Stimulated activated naive CD8-positive, alpha-beta T cell treated with anti-CD3 and anti-CD28 coated beads, Interleukin-15, Interleukin-2, amounts not matched to agents 100 ng/mL and 50 ng/mL, for 24 hours (primary cell): ENCODE data around the gene CMKLR1.

Experiments
- H3K27ac Mint-ChIP-seq: one replicate; pipeline ENCODE4 v1.8.0; 2021; ENCODE audit warnings: mild to moderate bottlenecking, mixed read lengths
- H3K27me3 Mint-ChIP-seq: one replicate; pipeline ENCODE4 v1.8.0; 2021; ENCODE audit warnings: mixed read lengths
- H3K36me3 Mint-ChIP-seq: one replicate; pipeline ENCODE4 v1.8.0; 2021; ENCODE audit warnings: low read depth, mixed read lengths
- H3K4me1 Mint-ChIP-seq: one replicate; pipeline ENCODE4 v1.8.0; 2021; ENCODE audit warnings: low read depth, mixed read lengths
- H3K4me3 Mint-ChIP-seq: one replicate; pipeline ENCODE4 v1.8.0; 2021; ENCODE audit warnings: mild to moderate bottlenecking, mixed read lengths
- H3K9me3 Mint-ChIP-seq: one replicate; pipeline ENCODE4 v1.8.0; 2021; ENCODE audit warnings: mixed read lengths

CMKLR1 gene

DNA sequence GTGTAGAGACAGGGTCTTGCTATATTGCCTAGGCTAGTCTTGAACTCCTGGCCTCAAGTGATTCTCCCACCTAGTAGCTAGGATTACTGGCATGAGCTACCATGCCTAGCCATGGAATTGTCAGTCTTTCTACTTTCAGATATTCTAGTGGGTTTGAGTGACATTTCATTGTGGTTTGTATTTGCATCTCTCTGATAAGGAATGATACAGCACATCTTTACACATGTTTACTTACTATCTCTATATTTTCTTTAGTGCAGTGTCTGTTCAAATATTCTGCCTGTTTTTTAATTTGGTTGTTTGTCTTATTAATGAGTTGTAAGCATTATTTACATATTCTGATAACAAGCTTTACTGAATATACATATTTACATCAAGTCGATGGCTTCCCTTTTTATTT, 73.6 kb downstream of the CMKLR1 start:
- peaks cover 18% of the 10 kb centered on the region for H3K9me3 Mint-ChIP-seq
- H3K27me3 Mint-ChIP-seq = peaks cover 9% of the 10 kb centered on the region
- H3K27ac Mint-ChIP-seq = no peak overlapping the region
- H3K36me3 Mint-ChIP-seq = no peaks in the 10 kb centered on the region
- H3K4me1 Mint-ChIP-seq = no peaks in the 10 kb centered on the region
- no peak overlapping the region for H3K4me3 Mint-ChIP-seq

DNA sequence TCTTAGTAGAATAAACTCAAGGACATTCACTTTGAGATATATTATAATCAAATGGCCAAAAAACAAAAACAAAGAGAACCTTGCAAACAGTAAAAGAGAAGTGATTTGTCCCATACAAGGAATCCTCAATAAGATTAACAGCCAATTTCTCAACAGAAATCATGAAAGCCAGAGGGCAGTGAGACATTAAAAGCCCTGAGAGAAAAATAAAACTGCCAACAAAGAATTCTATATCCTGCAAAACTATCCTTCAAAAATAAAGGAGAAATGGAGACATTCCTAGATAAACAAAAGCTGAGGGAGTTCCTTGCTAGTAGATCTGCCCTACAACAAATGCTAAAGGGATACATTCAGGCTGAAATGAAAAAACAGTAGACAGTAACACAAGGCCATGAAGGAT, 78.1 kb downstream of the CMKLR1 start:
- Mint-ChIP-seq H3K36me3 (no peaks in the 10 kb centered on the region), H3K4me3 (no peak overlapping the region), H3K27ac (no peak overlapping the region), H3K27me3 (peaks cover 5% of the 10 kb centered on the region), H3K9me3 (peaks cover 28% of the 10 kb centered on the region), H3K4me1 (no peaks in the 10 kb centered on the region)

DNA sequence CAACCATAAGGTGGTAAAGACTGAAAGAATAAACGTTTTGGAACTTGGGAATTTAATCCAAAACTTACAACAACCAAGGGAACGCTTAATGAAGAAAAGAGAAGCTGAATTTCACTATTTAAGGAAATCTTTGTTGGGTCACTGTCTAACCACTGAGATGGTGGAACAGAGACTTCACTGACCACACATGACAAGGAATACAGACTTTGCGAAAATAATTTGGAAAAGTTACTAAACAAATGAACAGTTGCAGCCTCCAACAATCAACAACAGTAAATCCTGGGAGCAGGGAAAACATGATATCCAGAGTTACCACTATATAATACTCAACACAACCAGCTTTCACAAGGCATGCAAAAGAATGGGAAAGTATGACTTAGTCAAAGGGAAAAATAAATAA, 79.1 kb downstream of the CMKLR1 start:
- no peaks in the 10 kb centered on the region for H3K4me1 Mint-ChIP-seq

DNA sequence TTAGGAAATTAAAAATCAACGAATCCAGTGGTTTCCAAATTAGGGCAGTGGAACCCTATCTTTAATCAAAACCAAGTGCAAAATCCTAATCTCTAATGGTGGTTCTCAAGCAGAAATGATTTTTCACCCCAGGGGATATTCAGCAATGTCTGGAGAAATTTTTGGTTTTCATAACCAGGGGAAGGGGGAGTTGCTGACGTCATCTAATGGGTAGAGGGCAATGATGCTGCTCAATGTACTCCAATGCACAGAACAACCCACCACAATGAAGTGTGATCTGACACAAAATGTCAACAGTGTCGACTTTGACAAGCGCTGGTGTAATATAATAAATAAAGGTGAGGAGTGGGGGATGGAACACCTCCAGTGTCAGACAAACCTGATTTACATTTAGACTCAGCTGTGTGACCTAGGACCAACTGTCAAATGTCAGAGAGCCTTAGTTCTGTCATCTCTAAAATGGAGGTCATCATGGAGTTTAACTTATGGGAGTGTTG, 81.5 kb downstream of the CMKLR1 start:
- H3K4me3 Mint-ChIP-seq = no peak overlapping the region
- no peaks in the 10 kb centered on the region for H3K4me1 Mint-ChIP-seq
- H3K27ac Mint-ChIP-seq = no peak overlapping the region
- peaks cover 9% of the 10 kb centered on the region for H3K27me3 Mint-ChIP-seq
- peaks cover 27% of the 10 kb centered on the region for H3K9me3 Mint-ChIP-seq
- H3K36me3 Mint-ChIP-seq = no peaks in the 10 kb centered on the region

More for the DNA sequence above, 79.1 kb downstream of the CMKLR1 start:
- peaks cover 28% of the 10 kb centered on the region for H3K9me3 Mint-ChIP-seq
- peaks cover 5% of the 10 kb centered on the region for H3K27me3 Mint-ChIP-seq
- no peak overlapping the region for H3K27ac Mint-ChIP-seq
- no peaks in the 10 kb centered on the region for H3K36me3 Mint-ChIP-seq
- no peak overlapping the region for H3K4me3 Mint-ChIP-seq

DNA sequence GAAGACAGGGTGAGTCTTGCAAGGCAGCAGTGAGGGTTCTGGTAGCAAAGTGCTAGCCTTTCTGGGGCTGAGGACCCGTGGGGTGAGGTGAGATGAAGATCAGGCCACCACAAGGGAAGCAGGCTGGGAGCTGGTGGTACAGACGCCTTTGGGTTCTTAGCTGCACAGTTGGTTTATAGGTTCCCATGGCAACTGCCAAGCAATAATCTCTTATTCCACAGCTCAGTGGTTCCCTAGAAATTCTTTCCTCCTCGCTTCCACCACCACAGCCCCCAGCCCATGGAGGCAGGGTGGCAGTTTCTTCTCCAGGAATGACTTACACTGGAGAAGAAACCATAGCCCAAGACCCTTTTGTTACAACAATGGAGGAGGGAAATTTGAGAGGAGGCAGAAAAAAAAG, 82.1 kb downstream of the CMKLR1 start:
- no peaks in the 10 kb centered on the region for H3K4me1 Mint-ChIP-seq
- H3K27me3 Mint-ChIP-seq = peaks cover 11% of the 10 kb centered on the region
- no peak overlapping the region for H3K27ac Mint-ChIP-seq
- H3K4me3 Mint-ChIP-seq = no peak overlapping the region
- no peaks in the 10 kb centered on the region for H3K36me3 Mint-ChIP-seq
- peaks cover 24% of the 10 kb centered on the region for H3K9me3 Mint-ChIP-seq

DNA sequence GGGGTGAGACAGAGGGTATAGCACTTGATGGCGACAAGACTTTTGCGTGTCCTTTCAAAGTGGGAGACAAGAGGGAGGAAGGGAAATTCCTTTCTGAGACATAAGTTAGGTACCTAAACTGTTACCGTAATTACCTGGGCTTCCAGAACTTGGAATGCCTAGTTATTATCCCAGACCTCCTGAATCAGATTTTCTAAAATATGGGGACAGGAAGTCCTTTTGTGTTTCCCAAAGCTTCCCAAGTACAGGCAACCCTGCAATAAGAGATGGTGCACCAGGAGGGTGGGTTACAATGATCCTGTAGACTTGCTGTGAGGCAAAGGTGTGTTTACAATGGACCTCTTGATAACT, 83.9 kb downstream of the CMKLR1 start:
- Mint-ChIP-seq H3K9me3 (peaks cover 7% of the 10 kb centered on the region), H3K4me1 (no peaks in the 10 kb centered on the region), H3K4me3 (no peak overlapping the region), H3K27me3 (peaks cover 14% of the 10 kb centered on the region), H3K36me3 (no peaks in the 10 kb centered on the region), H3K27ac (no peak overlapping the region)

DNA sequence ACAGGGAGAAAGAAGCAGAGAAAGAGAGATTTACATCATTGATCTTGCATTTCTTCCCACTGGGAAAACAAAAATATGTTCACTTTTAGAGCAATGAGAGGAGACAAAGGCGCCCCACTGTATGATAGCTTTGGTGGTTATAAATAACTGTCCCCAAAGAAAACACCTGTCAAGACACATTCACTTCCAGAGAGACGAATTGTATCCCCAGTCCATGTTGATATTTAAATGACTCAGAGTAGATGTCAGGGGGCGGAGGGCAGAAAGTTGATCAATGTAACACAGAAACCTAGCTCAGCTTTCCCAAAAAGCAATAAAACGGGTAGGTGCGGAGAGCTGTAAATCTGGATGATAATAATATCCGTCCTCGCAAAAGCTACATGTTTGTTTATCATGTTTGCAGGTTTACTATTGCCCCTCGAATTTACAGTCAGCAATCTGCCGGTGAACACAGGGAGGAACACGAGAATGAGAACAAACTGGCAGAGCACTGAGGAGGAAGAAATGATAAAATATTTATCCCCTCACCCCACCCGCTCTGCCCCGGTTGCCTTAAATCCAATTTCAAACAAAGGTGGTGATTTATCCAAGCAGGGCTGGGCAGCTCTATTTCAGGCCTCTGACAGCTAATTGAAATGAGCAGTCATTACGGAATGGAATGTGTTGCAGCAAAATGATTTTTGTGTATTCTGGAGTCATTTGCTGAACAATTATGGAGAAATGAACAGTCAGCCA, 84.4 kb downstream of the CMKLR1 start:
- Mint-ChIP-seq H3K9me3 (peaks cover 4% of the 10 kb centered on the region), H3K4me3 (no peak overlapping the region), H3K27ac (no peak overlapping the region), H3K4me1 (no peaks in the 10 kb centered on the region), H3K27me3 (peaks cover 16% of the 10 kb centered on the region), H3K36me3 (no peaks in the 10 kb centered on the region)

DNA sequence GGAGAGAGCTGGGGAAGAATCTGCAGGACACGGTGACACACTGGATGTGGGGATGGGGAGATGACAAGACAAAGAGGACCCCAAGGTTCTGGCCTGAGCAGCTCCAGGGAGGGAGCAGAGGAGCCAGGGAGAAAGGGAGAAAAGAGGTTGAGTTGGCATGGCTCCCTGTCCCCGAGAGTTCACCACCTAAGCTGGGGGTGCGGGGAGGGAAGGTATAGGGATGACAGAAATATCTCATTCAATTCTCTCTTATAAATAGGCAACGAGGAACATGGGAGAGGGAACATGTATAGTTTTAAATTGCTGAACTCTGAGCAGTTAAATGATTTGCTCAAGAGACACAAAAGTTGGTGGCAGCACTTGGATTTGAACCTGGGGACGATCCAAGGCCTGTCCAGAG, 85.1 kb downstream of the CMKLR1 start:
- Mint-ChIP-seq H3K4me1 (no peaks in the 10 kb centered on the region), H3K4me3 (no peak overlapping the region), H3K9me3 (no peaks in the 10 kb centered on the region), H3K27me3 (peaks cover 16% of the 10 kb centered on the region), H3K36me3 (no peaks in the 10 kb centered on the region), H3K27ac (no peak overlapping the region)

DNA sequence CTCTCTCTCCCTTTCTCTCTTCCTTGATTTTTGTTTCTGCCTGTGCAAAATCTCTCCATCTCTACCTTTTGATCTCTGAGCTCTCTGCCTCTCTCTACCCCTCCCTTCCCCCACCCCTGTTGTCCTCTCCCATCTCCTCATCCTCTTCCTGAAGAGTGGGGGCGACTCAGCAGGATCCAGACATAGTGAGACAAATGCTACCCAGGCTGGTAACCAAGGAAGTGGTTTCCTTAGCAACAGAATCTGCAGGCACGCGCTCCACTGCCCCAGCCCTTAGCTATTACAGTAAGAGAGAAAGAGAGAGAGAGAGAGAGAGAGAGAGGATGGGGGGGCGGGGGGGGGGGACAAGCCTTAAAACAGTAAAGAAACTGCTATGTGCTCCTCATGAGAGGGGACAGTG, 85.6 kb downstream of the CMKLR1 start:
- H3K36me3 Mint-ChIP-seq = no peaks in the 10 kb centered on the region
- H3K4me1 Mint-ChIP-seq = no peaks in the 10 kb centered on the region
- H3K9me3 Mint-ChIP-seq = no peaks in the 10 kb centered on the region
- no peak overlapping the region for H3K4me3 Mint-ChIP-seq
- no peak overlapping the region for H3K27ac Mint-ChIP-seq
- peaks cover 16% of the 10 kb centered on the region for H3K27me3 Mint-ChIP-seq

DNA sequence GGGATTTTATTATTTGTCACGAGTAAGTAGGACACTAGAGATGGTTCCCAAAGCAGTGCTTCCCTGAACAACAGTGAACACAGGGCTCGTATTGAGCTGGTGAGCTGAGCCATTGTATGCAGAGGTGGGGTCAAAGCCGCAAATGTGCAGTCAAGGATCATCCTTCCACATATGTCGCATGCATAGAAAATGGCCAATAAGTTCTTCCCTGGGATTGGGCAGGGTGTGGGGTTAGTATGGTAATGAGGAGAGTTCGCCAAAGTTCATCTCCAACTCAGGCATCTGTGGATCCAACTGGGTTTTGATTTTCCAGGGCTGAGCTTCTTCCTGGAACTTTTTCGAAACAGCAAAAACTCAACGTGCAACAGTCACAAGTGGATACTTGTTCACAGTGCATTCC, 86.6 kb downstream of the CMKLR1 start:
- Mint-ChIP-seq H3K27ac (no peak overlapping the region), H3K9me3 (no peaks in the 10 kb centered on the region), H3K4me3 (no peak overlapping the region), H3K27me3 (peaks cover 16% of the 10 kb centered on the region), H3K36me3 (no peaks in the 10 kb centered on the region), H3K4me1 (no peaks in the 10 kb centered on the region)

DNA sequence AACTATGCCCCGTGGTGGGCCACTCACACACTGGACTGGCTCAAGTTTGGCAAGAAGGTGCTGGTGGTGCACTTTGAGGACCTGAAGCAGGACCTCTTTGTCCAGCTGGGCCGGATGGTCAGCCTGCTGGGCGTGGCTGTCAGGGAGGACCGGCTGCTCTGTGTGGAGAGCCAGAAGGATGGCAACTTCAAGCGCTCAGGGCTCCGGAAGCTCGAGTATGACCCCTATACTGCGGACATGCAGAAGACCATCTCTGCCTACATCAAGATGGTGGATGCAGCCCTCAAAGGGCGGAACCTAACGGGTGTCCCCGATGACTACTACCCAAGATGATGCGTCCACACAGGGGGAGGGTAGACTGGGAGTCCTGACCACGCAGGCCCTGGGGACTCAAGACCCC, 91.1 kb downstream of the CMKLR1 start:
- Mint-ChIP-seq H3K4me1 (no peaks in the 10 kb centered on the region), H3K9me3 (no peaks in the 10 kb centered on the region)

DNA sequence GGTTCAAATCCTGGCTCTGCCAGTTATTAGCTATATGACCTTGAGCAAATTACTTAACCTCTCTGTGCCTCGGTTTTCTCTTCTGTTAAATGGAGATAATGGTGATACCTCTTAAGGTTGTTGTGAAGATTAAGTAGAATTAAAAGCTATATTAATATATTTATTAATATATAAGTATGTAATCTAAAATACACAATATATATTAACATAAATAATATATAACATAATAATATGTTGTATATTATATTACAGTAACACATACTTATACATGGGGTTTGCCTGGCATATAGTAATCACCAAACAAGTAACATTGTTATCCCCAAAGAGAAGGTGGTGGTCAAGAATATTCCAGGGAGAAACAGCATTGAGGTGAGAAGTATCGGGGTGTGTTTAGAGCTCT, 92.0 kb downstream of the CMKLR1 start:
- Mint-ChIP-seq H3K4me1 (no peaks in the 10 kb centered on the region), H3K4me3 (no peak overlapping the region), H3K27me3 (peaks cover 11% of the 10 kb centered on the region), H3K36me3 (no peaks in the 10 kb centered on the region), H3K9me3 (no peaks in the 10 kb centered on the region), H3K27ac (no peak overlapping the region)

More for the DNA sequence above, 91.1 kb downstream of the CMKLR1 start:
- no peak overlapping the region for H3K27ac Mint-ChIP-seq
- no peak overlapping the region for H3K4me3 Mint-ChIP-seq
- no peaks in the 10 kb centered on the region for H3K36me3 Mint-ChIP-seq
- peaks cover 12% of the 10 kb centered on the region for H3K27me3 Mint-ChIP-seq

DNA sequence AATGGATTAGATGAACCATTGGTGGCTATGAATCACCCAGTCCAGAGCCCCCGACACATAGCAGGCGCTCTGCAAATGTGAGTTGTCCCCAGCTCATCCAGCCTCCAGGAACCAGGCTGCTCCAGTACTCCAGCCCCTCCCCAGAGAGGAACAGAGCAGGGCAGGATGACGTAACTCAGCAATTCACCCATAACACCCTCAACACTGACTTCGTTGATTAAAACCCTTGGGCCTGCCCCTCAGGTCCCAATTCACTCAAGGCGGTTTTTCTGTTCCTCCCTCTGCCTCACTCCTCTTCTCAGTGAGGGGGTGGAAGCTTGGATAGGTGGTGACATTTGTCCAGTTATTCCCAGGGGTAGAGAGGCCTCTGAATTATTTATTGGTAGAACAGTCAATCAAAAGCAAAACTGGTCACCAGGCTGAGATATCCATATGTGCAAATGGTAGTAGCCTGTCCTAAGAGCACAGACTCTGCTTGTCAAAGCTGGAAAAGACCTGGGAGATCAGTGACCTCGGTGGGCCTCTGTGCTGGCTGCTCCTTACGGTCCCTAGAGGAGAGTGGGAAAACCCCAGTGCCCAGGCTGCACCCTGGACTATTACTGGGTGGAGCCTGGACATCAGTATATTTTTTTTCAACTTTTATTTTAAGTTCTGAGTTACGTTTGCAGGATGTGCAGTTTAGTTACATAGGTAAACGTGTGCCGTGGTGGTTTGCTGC, 97.0 kb downstream of the CMKLR1 start:
- H3K4me1 Mint-ChIP-seq = no peaks in the 10 kb centered on the region
- H3K4me3 Mint-ChIP-seq = no peak overlapping the region
- no peak overlapping the region for H3K27ac Mint-ChIP-seq
- peaks cover 11% of the 10 kb centered on the region for H3K27me3 Mint-ChIP-seq
- no peaks in the 10 kb centered on the region for H3K9me3 Mint-ChIP-seq
- no peaks in the 10 kb centered on the region for H3K36me3 Mint-ChIP-seq

DNA sequence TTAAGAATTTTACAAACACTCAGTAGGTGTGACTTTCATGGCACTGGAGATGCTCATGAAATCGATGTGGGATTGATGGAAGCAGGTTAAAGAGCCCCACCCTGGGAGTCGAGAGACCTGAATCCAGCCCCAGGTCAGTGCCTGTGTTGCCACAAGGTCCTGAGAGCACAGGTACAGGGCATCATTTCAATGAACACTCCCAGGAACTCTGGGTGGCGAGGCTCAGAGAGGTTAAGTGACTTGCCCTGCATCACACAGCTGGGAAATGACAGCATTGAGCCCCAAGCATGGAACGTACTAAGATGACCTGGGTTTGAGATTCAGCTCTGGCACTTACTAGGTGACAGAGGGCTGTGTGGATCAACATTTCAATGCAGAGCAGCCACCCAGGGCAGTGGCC, 98.2 kb downstream of the CMKLR1 start:
- Mint-ChIP-seq H3K27me3 (peaks cover 16% of the 10 kb centered on the region), H3K9me3 (no peaks in the 10 kb centered on the region), H3K4me1 (no peaks in the 10 kb centered on the region), H3K36me3 (no peaks in the 10 kb centered on the region), H3K4me3 (no peak overlapping the region), H3K27ac (no peak overlapping the region)

DNA sequence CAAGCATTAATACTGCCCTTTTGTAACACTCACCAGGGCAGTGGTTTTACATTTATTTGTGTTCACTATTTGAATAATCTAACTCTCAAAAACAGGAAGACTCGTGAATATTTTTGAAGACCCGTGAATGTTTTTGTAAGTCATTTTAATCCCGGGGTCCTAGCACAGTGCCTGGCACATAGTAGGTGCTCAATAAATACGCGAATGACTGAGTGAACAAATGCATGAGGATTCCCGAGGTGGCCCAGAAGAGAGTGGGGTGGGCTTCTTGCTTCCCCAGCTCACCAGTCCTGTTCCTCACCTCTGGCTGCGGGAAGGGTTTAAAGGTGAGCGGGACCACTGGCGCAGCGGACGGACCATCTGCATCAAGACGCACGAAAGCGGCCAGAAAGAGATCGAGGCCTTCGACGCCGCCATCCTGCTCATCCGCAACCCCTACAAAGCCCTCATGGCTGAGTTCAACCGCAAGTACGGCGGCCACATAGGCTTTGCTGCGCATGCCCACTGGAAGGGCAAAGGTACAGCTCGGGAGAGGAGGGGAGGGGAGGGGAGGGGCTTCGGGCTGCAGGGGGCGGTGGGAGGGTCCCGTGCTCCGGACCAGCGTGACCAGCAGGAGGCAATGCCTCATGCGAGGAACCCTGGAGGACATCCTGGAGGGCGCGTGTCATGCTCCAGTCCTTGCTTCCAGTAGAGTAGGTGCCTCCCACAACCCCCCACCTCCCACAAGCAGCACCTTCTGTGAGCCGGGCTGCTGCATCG, 98.9 kb downstream of the CMKLR1 start:
- H3K9me3 Mint-ChIP-seq = no peaks in the 10 kb centered on the region
- peaks cover 16% of the 10 kb centered on the region for H3K27me3 Mint-ChIP-seq
- no peak overlapping the region for H3K27ac Mint-ChIP-seq
- H3K4me3 Mint-ChIP-seq = no peak overlapping the region
- no peaks in the 10 kb centered on the region for H3K4me1 Mint-ChIP-seq
- no peaks in the 10 kb centered on the region for H3K36me3 Mint-ChIP-seq
